Retinal pigment epithelial cell (primary cell): Measurements from ENCODE around the gene ARSB.

Source experiments
- DNase-seq: peaks from one replicate; pipeline ENCODE4 v3.0.0-alpha.2; 2010; ENCODE audit warnings: low read depth
- H3K4me3 ChIP-seq: 2 replicates; pipeline ENCODE4 v1.5.1; 2011; ENCODE audit warnings: mild to moderate bottlenecking, low read length, control low read depth, moderate library complexity
- TF ChIP-seq, protein P1 (sequence below): conservative IDR thresholded peaks from 2 replicates; pipeline ENCODE4 v1.5.1; 2011; ENCODE audit warnings: low read depth, low read length, control low read depth, inconsistent platforms

The ARSB gene

DNA sequence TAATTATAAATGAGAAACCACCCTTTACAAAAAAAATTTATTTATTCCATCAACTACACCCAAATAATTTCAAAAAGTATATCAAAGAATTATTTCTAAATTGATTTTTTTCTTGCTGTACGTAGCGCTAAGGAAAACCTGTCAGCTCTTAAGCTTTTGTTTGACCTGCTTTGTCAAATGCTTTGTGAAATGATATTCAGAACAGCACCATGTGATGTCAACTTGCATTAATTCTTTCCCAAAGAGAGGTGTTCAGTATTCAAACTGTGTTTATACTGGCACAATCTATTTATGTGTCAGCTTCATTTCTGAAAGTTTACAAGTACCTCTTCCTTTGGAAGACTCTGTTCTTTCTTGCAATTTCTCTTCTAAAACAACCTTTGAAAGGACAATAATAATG is 12.0 kb upstream of the ARSB start:
- no peak for DNase-seq

DNA sequence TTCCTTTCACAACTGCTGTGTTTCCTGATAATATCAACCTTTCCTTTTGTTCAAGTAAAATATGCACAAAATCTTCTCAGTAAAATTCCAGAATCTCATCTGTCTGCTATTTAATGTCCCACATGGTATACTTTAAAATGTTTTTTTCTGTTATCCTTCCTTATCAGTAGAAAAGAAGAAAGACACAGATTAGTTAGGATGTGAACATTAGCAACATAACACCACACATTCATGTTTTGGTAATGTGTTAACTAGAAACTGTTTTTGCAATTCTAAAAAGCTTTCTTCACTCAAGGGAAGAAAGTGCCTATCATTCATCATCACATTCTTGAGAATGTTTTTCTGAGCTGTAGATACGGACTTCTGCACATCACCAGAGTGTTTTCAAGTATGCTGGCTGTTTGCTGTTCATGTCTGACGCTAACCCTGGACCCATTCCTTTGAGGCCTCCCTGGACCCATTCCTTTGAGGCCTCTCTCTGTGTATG is 10.5 kb upstream of the ARSB start:
- TF ChIP-seq, protein P1, sequence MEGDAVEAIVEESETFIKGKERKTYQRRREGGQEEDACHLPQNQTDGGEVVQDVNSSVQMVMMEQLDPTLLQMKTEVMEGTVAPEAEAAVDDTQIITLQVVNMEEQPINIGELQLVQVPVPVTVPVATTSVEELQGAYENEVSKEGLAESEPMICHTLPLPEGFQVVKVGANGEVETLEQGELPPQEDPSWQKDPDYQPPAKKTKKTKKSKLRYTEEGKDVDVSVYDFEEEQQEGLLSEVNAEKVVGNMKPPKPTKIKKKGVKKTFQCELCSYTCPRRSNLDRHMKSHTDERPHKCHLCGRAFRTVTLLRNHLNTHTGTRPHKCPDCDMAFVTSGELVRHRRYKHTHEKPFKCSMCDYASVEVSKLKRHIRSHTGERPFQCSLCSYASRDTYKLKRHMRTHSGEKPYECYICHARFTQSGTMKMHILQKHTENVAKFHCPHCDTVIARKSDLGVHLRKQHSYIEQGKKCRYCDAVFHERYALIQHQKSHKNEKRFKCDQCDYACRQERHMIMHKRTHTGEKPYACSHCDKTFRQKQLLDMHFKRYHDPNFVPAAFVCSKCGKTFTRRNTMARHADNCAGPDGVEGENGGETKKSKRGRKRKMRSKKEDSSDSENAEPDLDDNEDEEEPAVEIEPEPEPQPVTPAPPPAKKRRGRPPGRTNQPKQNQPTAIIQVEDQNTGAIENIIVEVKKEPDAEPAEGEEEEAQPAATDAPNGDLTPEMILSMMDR, result no peak
- DNase-seq, result no peak
- H3K4me3 ChIP-seq, result no peak overlapping the region

More for the DNA sequence above, 12.0 kb upstream of the ARSB start:
- TF ChIP-seq, protein P1, result no peak
- H3K4me3 ChIP-seq, result no peak overlapping the region

DNA sequence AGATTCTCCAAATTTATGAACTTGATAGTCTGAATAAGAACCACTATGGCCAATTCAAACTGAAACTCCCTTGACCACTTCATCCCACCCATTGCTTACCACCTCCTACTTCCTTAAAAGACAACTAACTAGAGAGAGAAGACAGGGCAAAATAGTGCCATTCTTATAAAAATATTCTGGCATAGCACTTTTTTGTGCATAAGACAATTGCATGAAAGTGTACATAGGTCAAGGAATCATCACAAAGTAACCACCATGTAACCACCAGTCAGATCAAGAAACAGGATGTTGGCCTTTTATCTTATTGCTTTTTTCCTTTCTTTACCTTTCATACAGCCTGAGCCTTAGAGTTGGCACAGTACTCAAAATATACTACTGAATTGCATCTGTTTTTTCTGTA is 8.1 kb upstream of the ARSB start:
- TF ChIP-seq, protein P1, result no peak
- DNase-seq, result no peak
- no peak overlapping the region for H3K4me3 ChIP-seq

DNA sequence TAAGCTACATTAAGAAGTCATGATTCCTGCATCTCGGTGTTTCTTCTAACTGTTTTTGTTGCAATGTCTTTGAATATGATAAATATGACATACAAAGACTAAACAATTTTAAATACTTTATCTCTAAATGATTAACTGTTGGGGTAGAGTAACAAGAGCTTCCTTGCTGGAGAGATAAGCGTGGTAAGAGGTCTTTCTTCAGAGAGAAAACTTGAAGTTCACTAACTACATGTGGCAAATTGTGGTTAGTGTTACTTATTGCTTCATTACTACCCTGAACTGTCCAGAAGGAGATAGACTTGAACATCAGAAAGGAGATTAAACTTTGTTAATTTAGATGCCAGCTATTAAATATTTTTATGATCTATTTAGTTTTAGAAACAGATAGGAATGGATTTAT is 7.0 kb upstream of the ARSB start:
- TF ChIP-seq, protein P1, result no peak
- no peak for DNase-seq
- H3K4me3 ChIP-seq, result no peak overlapping the region

DNA sequence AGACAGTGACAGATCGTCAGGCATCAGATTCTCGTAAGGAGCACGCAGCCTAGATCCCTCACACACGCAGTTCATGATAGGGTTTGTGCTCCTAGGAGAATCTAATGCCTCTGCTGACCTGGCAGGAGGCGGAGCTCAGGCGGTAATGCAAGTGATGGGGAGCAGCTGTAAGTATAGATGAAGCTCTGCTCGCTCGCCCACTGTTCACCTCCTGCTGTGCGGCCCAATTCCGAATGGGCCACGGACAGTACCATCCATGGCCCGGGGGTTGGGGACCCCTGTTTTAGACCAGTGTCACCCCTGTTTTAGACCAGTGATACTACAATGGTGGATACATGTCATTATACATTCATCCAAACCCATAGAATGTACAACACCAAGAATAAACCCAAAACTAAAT is 4.0 kb upstream of the ARSB start:
- TF ChIP-seq, protein P1, result no peak
- DNase-seq, result no peak
- no peak overlapping the region for H3K4me3 ChIP-seq

DNA sequence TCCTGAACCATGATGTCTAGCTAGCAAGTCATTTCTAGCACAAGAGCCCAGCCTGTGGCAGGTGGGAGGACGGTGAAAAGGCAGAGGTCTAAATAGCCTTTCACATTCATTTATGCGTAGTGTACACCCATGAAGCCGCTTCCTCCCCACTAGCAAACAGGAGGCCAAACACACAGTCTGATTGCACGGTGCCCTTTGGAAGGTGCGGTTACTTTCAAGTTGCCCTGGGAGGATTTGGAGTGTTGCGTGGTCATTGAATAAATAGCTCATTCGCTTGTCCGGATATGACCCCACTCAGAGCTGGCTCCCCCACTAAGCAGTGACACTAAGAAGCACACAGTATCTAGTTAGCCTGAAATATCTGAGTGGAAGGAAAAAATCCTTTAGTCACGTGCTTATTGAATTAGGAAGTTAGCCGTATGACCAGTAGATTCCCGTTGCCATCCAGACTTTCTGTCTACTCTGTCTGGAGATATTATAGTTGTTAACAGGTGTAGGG is 664 bp upstream of the ARSB start:
- peak overlapping the region; percentile 70 for H3K4me3 ChIP-seq
- DNase-seq, result no peak
- TF ChIP-seq, protein P1, result peak; percentile 5

DNA sequence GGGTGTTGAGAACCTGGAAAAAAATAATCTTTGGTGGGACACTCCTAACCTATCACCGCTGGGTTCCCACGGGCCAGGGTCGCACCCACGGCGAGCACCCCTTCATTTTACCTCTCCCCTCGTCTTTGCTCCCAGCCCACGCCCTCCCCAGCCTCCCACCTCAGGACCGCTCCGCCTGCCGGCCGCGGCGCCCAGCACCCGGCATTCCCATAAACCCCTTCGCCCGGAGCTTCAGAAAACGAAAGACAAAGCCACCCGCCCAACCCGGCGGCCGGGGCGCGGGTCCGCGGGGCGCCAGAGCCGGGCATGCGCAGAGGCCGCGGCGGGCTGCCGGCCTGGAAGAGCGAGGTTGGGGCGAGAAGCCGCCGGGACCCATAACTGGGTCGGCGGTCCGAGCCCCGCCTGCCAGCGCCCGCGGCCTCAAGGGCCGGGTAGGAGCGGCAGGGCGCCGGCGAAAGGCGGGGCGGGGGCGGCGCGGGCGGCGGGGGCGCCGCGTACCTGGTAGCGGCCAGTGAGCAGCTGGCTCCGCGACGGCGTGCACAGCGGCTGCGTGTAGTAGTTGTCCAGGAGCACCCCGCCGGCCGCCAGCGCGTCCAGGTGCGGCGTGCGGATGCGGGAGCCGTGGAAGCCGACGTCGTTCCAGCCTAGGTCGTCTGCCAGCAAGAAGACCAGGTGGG is 533 bp downstream of the ARSB start:
- TF ChIP-seq, protein P1, result peak; percentile 38
- peak overlapping the region; percentile 70 for H3K4me3 ChIP-seq
- DNase-seq, result no peak
